ENCODE data around the gene GTF2IRD1. TPM values are rescaled to one million over a fixed set of nuclear protein-coding genes. Genes with fewer than 3 reads are reported as not detected.
"Not testable (repeated sequence)": the region's sequence is repeated elsewhere in the genome, so short reads cannot be mapped to it uniquely, and the experiment has no call there.

Gene GTF2IRD1
- total RNA-seq, 4 donors from 2014 or later = 42.9 to 109 (median 77.0) TPM

- in situ Hi-C loops (cut with MboI; ENCODE audit: low sequenced_read_pairs in 4 of 4) (loop anchor here in 1 of 4 donors (25.0 kb wide), 1 partner anchor 88 kb away; no protein-coding TSS in a partner anchor), intact Hi-C loops (cut with DNase I; ENCODE audit: low total_unique reads) (no loop called here)
- Histone ChIP-seq H3K27me3 (no peaks in the 10 kb centered on the region), H3K4me1 (no peaks in the 10 kb centered on the region), H3K4me3 (no peak overlapping the region), H3K9me3 (no peaks in the 10 kb centered on the region), H3K36me3 (peaks cover 4 to 66% of the 10 kb centered on the region in 2 donors), H3K27ac (peak overlapping the region in 1 of 4 donors; percentile 21)
- TF ChIP-seq CTCF (IDR thresholded peaks at IDR 0.05 in 4 of 5, conservative IDR thresholded peaks at IDR 0.05 in 1 of 5) = no peak
- no peak for TF ChIP-seq POLR2A (IDR thresholded peaks at IDR 0.05)
- ATAC-seq = no peak
- DNase-seq = no peak
These were observed 71.4 kb downstream of the GTF2IRD1 start for GRCh38 chr7:74525140-74525539.

GRCh38 chr7:74525881-74526280 is 72.2 kb downstream of the GTF2IRD1 start:
- in situ Hi-C loops (cut with MboI; ENCODE audit: low sequenced_read_pairs in 4 of 4) = loop anchor here in 1 of 4 donors (25.0 kb wide), 1 partner anchor 89 kb away; no protein-coding TSS in a partner anchor
- intact Hi-C loops (cut with DNase I; ENCODE audit: low total_unique reads) = no loop called here

GRCh38 chr7:74526780-74527179 is 73.1 kb downstream of the GTF2IRD1 start:
- intact Hi-C loops (cut with DNase I; ENCODE audit: low total_unique reads) (no loop called here), in situ Hi-C loops (cut with MboI; ENCODE audit: low sequenced_read_pairs in 4 of 4) (loop anchor here in 1 of 4 donors (25.0 kb wide), 1 partner anchor 89 kb away; no protein-coding TSS in a partner anchor)
- DNase-seq = no peak
- TF ChIP-seq CTCF (IDR thresholded peaks at IDR 0.05 in 4 of 5, conservative IDR thresholded peaks at IDR 0.05 in 1 of 5) (no peak), POLR2A (IDR thresholded peaks at IDR 0.05) (no peak)
- Histone ChIP-seq H3K27me3 (no peaks in the 10 kb centered on the region), H3K9me3 (no peaks in the 10 kb centered on the region), H3K36me3 (peaks cover 1 to 58% of the 10 kb centered on the region in 2 donors), H3K4me1 (no peaks in the 10 kb centered on the region), H3K27ac (peak overlapping the region in 1 of 4 donors; percentile 21), H3K4me3 (no peak overlapping the region)
- ATAC-seq = no peak

More at GRCh38 chr7:74525881-74526280, 72.2 kb downstream of the GTF2IRD1 start:
- ATAC-seq = no peak
- H3K36me3 ChIP-seq = peaks cover 4 to 66% of the 10 kb centered on the region in 2 donors
- no peak for DNase-seq
- H3K27me3 ChIP-seq = no peaks in the 10 kb centered on the region
- no peaks in the 10 kb centered on the region for H3K4me1 ChIP-seq
- H3K27ac ChIP-seq = peak overlapping the region; percentile 1 to 22 (median 15)
- no peak for TF ChIP-seq POLR2A (IDR thresholded peaks at IDR 0.05)
- H3K4me3 ChIP-seq = no peak overlapping the region
- H3K9me3 ChIP-seq = no peaks in the 10 kb centered on the region

GRCh38 chr7:74527842-74528241 is 74.1 kb downstream of the GTF2IRD1 start:
- no peak for TF ChIP-seq POLR2A (IDR thresholded peaks at IDR 0.05)
- no peak for TF ChIP-seq CTCF (IDR thresholded peaks at IDR 0.05 in 4 of 5, conservative IDR thresholded peaks at IDR 0.05 in 1 of 5)
- Histone ChIP-seq H3K4me3 (no peak overlapping the region), H3K4me1 (no peaks in the 10 kb centered on the region), H3K36me3 (peaks cover 0 to 60% of the 10 kb centered on the region in 2 donors), H3K9me3 (no peaks in the 10 kb centered on the region), H3K27me3 (no peaks in the 10 kb centered on the region), H3K27ac (peak overlapping the region in 1 of 4 donors; percentile 21)
- in situ Hi-C loops (cut with MboI; ENCODE audit: low sequenced_read_pairs in 4 of 4) (loop anchor here in 1 of 4 donors (25.0 kb wide), 1 partner anchor 91 kb away; no protein-coding TSS in a partner anchor), intact Hi-C loops (cut with DNase I; ENCODE audit: low total_unique reads) (no loop called here)
- DNase-seq (no peak), ATAC-seq (no peak)

- ATAC-seq; H3K9me3 ChIP-seq; H3K4me3 ChIP-seq; H3K27me3 ChIP-seq; H3K27ac ChIP-seq; intact Hi-C loops (cut with DNase I; ENCODE audit: low total_unique reads); DNase-seq; H3K4me1 ChIP-seq: not testable (repeated sequence)
- peaks cover 0 to 57% of the 10 kb centered on the region in 2 donors for H3K36me3 ChIP-seq
- in situ Hi-C loops (cut with MboI; ENCODE audit: low sequenced_read_pairs in 4 of 4) = loop anchor here in 1 of 4 donors (25.0 kb wide), 1 partner anchor 91 kb away; no protein-coding TSS in a partner anchor
These were observed 75.1 kb downstream of the GTF2IRD1 start for GRCh38 chr7:74528773-74529172.

Data from gastrocnemius medialis (tissue), 4 donors.